ENCODE data around the gene ZNHIT2.

Gene ZNHIT2

DNA sequence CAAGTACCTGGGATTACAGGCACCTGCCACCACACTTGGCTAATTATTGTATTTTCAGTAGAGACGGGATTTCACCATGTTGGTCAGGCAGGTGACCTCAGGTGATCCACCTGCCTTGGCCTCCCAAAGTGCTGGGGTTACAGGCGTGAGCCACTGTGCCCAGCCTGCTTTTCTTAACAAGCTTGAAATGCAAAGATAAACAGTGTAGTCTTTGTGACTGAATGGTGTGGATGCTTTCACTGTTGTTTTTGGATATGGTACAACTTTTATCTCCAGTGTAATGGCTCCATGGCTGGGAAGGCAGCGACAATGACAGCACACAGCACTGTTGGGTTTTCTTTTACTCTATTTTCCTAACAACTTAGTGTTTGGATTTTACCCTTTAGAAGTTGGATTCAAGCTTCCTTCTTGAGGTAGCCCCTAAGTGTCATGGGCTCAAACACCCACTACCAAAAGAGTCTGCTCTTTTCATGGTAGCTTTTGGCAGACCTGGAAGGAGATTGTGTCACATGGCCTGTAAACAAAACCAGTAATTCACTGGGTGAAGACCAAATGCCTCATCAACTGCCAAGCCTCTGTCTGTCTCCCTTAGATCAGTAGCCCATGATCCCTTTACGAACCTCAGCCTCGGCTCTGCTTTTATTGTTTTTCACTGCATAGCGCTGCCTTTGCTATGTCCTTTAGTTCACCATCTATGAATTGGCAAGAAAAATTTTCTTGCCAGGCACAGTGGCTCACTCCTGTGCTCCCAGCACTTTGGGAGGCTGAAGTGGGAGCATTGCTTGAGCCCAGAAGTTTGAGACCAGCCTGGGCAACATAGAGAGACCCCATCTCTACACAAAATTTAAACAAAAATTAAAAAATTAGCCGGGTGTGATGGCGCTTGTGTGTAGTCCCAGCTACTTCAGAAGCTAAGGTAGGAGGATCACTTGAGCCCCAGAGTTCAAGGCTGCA lies 15.1 kb downstream of the ZNHIT2 start:
- DNase-seq = no peak

DNA sequence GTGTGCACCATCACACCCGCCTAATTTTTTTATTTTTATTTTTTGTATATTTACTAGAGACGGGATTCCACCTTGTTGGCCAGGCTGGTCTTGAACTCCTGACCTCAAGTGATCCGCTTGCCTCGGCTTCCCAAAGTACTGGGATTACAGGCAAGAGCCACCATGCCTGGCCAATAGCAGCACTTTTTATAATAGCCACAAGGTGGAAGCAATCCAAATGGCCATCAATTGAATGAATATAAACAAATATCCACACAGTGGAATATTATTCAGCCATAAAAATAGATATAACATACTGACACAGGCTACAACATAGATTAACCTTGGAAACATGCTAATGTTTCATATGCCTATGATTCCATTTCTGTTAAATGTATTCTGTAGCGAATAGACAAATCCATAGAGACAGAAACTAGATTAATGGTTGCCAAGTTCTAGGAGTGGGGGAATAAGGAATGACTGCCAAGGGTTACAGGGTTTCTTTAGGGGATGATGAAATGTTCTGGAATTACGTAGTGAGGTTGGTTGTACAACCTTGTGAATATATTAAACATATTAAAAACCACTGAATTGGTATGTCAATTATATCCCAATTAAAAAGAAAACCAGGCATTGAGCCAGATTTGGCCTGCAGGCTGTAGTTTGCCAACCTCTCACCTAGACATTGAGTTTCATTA lies 16.7 kb downstream of the ZNHIT2 start:
- DNase-seq = no peak

- no peak for DNase-seq
Observed at GRCh38 chr11:65096926-65097325, 20.6 kb downstream of the ZNHIT2 start.

GRCh38 chr11:65095974-65096806 lies 21.3 kb downstream of the ZNHIT2 start, which contains the start of gene VPS51:
TSS of gene VPS51 (plus strand) at chr11:65096214. CDS start at chr11:65096251, 37 bp downstream.
- peak; percentile 89 to 90 for DNase-seq

DNA sequence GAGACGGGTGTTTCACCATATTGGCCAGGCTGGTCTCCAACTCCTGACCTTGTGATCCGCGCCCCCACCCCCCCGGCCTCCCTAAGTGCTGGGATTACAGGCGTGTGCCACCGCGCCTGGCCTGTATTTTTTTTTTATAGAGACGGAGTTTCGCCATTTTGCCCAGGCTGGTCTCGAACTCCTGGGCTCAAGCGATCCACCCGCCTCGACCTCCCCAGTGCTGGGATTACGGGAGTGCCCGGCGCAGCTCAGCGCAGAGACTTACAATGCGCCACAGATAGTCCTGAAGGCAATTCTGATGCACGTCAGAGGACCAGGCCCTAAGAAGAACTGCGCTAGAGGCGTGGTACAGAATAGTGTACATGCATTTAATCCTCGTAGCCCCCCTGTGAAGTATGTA lies 22.1 kb downstream of the ZNHIT2 start:
- no peak for DNase-seq

GRCh38 chr11:65090628-65091027 lies 26.9 kb downstream of the ZNHIT2 start:
- DNase-seq = no peak

GRCh38 chr11:65089621-65090020 lies 27.9 kb downstream of the ZNHIT2 start:
- DNase-seq = no peak

- no peak for DNase-seq
Observed at GRCh38 chr11:65087827-65088226, 29.7 kb downstream of the ZNHIT2 start.

DNA sequence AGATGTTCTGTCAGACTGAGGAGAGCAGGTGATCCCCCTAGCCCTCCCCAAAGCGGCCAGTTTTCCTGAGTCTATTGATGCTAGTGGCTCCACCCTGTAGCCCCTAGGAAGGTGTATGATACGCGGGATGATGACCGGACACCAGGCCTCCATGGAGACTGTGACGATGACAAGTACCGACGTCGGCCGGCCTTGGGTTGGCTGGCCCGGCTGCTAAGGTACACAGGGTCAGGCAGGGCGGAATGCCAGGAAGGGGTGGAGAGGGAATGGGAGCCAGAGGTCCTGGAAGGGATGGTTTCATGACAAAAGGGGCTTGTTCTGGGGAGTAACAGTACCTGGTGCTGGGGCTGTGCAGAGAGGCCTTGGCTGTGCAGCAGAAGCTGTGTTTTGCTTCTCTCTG lies 30.3 kb downstream of the ZNHIT2 start:
- DNase-seq = no peak

DNA sequence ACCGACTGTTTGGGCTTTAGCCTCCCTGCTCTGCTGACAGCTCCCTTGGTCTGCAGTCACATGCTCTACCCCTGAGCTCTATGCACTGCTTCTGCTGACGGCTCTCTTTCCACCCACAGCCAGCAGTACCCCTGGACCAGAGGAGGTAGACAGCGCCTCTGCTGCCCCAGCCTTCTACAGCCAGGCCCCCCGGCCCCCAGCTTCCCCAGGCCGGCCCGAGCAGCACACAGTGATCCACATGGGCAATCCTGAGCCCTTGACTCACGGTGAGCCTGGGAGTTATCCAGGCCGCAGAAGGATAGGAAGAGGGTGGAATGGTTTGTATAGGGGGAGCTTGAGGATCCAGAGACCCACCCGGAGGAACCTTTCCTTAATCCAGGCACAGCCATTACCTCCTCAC lies 30.7 kb downstream of the ZNHIT2 start:
- DNase-seq = no peak

GRCh38 chr11:65085446-65085845 lies 32.1 kb downstream of the ZNHIT2 start:
- DNase-seq = no peak

- no peak for DNase-seq
Observed at GRCh38 chr11:65084598-65085375, 32.7 kb downstream of the ZNHIT2 start.

DNA sequence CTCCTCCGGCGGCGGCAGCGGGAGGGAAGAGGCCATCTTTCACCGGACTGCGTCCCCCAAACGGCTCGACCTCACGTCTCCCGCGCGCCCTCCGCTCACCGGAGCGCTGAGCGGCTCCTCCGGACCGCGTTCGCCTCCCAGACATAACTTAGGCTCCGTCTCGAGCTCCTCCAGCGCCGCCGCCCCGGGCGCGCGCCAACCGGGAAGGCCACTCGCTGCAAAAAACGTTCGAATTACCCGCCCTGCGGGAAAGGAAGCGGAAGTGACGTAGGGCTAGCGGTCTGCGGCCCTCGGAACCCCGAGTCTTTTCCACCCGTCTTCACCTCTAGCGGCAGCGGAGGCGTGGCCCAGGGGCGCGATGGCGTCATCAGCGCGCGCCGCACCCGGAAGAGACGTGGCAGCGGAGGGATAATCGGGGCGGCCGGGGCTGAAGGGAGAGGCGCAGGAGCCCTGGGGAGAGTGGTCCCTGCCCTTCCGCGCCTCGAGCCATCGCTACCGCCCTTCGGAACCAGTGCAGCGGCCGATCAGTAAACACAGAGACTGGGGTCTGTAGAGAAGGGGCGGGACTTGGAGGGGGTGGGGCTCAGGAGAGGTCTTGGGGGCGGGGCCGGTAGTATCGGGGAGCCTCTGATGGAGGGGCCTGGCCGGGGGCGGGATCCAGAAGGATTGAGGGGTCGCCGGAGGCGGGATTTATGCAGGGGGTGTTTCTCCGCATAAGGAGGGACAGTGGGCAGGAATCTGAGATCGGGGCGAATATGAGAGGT lies 33.5 kb downstream of the ZNHIT2 start, which contains the start of the genes CDCA5 and ZFPL1:
Gene CDCA5 (minus strand): TSS at position 207 of the 764 bp plus-strand sequence. CDS start 62 bp downstream, at position 145.
Gene ZFPL1 (plus strand): TSS at position 389 of the 764 bp plus-strand sequence. CDS start 477 bp downstream, outside the sequence.
- DNase-seq = peak; percentile 97 to 98

DNA sequence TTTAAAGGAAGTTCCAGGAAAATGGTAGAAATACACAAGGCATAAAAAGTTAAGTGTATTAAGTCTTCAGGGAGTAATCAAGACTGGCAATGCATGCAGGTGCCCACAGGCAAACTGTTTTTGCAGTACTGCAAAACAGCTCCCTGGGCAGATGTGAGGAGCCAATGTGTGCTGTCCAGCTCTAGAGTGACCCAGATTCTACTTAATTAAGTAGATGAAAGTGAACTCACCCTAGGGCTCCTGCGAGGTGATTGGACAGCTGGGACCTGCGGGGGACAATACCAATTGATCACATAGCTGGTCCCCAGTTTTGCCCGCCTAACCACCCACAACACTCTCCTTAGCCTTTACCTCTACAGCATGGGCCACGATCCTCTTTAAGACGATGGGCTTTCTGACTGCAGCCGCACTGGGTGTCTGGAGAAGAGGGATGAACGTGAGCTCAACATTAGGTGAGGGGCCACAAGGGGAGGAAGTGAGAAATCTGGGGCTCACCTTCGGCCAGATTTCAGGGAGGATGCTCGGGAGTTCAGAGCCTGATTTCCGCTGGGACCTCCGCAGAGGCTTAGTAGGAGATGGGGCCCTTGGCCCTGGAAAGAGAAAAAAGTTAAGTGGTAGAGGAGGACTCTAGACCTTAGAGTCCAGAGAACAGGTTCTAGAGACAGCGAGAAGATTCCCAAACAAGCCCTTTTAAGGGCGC lies 34.2 kb downstream of the ZNHIT2 start:
- peak in 1 of 2 experiments; percentile 29 for DNase-seq

DNA sequence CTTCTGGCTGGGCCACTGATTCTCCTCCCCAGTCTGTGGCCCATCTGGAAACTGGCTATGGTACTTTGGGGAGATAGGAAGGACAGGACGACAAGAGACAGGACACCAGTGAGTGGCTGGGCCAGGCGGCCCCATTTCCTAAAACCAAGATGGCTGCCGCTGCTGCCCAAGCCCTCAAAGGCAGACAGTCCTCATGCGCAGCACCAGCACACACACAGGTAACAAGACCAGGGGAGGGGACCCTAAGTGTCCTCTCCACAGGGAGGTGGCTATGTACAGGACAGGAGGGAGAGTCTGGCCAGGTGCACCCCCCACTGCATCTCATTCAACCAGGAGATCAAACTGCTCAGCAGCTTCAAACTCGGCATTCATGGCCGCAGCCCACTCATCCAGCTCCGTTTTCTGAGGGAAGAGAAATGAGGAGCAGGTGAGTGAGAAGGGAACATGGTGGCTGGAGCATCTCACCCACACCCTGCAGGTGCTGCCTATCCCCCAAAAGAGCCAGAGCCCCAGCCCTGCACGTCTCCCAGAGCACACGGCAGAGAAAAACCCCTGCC lies 38.6 kb downstream of the ZNHIT2 start:
- no peak for DNase-seq

GRCh38 chr11:65078151-65078550 lies 39.4 kb downstream of the ZNHIT2 start:
- DNase-seq = peak; percentile 78 to 81

- DNase-seq = no peak
Observed at GRCh38 chr11:65077451-65077850, 40.0 kb downstream of the ZNHIT2 start.

DNA sequence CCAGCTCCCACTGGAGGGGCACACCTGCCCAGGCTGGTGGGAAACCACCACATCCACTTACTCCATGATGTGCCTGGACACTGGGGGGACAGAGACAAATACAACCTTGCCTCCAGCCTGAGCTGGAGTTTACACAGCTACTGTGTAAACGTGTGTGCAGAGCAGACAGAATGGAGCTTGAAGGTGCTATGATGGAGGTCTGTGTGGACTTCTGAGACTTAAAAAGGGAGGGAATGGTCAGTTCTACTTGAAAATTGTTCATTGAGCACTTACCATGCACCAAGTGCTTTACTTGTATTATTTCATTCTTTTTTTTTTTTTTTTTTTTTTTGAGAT lies 44.9 kb downstream of the ZNHIT2 start:
- DNase-seq = no peak

- DNase-seq = no peak
Observed at GRCh38 chr11:65071907-65072630, 45.4 kb downstream of the ZNHIT2 start.

DNA sequence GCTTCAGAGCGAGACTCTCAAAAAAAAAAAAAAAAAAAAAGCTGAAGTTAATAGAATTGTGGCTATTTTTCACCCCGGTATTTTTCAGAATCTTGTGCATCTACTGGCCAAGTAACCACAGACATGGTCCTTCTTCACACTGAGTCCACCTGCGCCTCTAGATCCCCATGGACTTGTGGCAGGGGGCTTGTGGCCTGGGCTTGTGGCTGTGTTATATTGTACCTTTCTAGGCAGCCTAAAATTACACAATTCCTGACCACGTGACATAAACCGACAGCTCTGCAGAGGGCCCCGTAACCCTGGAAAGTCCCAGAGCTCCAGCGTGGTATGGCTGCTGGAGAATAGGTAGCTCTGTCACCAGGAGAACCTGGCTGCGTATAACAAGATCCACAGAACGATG lies 48.3 kb downstream of the ZNHIT2 start:
- no peak for DNase-seq

Data from activated T-cell treated with anti-CD3 and anti-CD28 coated beads, Interleukin-2, amount 50 U/mL, for 48 hours (primary cell).